ENCODE measurements around the gene FOXP3.

FOXP3 gene

DNA sequence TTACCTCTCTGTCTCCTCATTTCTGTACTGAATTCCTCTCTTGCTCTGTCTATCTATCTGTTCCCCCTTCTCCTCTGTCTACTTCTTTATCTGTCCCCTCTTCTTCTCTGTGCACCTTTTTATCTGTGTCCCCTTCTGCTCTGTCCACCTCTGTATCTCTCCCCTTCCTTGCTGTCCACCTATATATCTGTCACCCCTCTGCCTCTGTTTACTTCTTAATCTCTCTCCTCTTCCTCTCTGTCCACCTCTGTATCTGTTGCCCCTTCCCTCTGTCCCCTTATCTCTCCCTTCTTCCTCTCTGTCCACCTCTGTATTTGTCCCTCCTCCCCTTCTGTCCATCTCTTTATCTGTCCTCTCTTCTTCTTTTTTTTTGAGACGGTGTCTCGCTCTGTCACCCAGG is 20.3 kb downstream of the FOXP3 start:
- no peak overlapping the region for H3K4me3 ChIP-seq (ENCODE audit: low read depth, low read length)
- no peak for DNase-seq (ENCODE audit: low read depth)

DNA sequence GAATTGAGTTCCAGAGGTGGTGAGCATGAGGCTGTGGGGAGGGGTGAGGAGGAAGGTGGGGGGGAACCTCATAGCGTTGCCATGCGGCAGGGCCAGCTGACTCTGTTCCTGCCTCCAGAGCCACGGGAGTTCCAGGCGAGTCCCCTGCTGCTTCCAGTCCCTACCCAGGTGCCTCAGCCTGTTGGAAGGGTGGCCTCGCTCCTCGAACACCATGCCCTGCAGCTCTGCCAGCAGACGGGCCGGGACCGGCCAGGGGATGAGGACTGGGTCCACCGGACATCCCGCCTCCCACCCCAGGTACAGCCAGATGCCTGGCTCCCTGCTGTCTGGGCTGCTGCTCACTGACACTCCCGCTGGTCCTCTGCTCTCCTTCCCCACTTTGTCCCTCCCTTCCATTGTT is 21.3 kb downstream of the FOXP3 start:
- DNase-seq (ENCODE audit: low read depth): no peak
- H3K4me3 ChIP-seq (ENCODE audit: low read depth, low read length): no peak overlapping the region
- TF ChIP-seq, protein P1, sequence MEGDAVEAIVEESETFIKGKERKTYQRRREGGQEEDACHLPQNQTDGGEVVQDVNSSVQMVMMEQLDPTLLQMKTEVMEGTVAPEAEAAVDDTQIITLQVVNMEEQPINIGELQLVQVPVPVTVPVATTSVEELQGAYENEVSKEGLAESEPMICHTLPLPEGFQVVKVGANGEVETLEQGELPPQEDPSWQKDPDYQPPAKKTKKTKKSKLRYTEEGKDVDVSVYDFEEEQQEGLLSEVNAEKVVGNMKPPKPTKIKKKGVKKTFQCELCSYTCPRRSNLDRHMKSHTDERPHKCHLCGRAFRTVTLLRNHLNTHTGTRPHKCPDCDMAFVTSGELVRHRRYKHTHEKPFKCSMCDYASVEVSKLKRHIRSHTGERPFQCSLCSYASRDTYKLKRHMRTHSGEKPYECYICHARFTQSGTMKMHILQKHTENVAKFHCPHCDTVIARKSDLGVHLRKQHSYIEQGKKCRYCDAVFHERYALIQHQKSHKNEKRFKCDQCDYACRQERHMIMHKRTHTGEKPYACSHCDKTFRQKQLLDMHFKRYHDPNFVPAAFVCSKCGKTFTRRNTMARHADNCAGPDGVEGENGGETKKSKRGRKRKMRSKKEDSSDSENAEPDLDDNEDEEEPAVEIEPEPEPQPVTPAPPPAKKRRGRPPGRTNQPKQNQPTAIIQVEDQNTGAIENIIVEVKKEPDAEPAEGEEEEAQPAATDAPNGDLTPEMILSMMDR (IDR thresholded peaks at IDR 0.05; ENCODE audit: control insufficient read depth, extremely low read depth, insufficient read depth): no peak

More for the DNA sequence above, 20.3 kb downstream of the FOXP3 start:
- TF ChIP-seq, protein P1 (IDR thresholded peaks at IDR 0.05; ENCODE audit: control insufficient read depth, extremely low read depth, insufficient read depth): no peak

DNA sequence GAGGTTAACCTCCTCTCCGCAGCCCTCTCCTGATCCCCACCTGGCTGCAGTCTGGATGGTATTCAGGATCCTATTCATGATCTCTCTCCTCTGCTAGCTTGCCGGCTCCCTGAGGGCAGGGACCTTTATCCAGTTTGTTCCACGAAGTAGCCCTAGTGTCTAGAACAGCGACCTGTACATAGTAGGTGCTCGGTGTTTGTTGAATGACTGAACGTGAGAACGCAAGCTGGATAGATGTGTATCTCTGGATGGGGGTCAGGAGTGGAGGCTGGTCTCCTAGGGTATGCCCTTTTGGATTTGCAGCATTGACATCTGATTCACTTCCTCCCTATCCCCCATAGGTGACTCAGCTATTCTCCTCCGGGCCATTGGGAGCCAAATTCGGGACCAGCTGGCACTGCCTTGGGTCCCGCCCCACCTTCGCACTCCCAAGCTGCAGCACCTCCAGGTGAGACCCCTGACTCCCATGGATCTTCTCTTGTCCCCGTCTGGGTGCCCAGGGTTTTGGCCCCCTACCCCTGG is 21.9 kb downstream of the FOXP3 start:
- TF ChIP-seq, protein P1 (IDR thresholded peaks at IDR 0.05; ENCODE audit: control insufficient read depth, extremely low read depth, insufficient read depth): no peak
- no peak overlapping the region for H3K4me3 ChIP-seq (ENCODE audit: low read depth, low read length)
- DNase-seq (ENCODE audit: low read depth): no peak

DNA sequence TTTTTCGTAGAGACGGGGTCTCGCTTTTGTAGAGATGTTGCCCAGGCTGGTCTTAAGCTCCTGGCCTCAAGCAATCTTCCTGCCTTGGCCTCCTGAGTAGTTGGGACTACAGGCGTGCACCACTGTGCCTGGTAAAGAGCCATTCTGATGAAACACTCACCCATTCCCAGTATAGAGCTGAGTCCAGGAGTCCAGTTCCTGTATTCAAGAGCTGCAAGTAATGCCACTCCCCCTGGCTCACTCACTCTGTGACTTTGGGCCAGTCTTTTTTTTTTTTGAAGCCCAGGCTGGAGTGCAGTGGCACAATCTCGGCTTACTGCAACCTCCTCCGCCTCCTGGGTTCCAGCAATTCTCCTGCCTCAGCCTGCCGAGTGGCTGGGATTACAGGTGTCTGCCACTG is 25.8 kb downstream of the FOXP3 start:
- no peak for DNase-seq (ENCODE audit: low read depth)
- TF ChIP-seq, protein P1 (IDR thresholded peaks at IDR 0.05; ENCODE audit: control insufficient read depth, extremely low read depth, insufficient read depth): no peak
- no peak overlapping the region for H3K4me3 ChIP-seq (ENCODE audit: low read depth, low read length)

DNA sequence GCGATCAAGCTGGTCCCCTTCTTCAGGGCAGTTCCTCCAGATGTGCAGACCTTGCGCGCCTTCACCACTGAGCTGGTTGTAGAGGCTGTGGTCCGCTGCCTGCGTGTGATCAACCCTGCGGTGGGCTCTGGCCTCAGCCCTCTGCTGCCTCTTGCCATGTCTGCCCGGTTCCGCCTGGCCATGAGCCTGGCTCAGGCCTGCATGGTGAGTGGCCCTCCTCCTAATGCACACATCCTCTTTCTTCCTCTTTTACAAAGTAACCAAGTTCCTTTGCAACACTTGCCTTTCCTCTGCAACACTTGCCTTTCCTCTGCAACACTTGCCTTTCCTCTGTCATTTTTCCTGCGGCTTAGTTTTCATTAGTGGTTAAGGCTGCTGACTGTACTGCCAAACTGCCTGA is 27.4 kb downstream of the FOXP3 start:
- TF ChIP-seq, protein P1 (IDR thresholded peaks at IDR 0.05; ENCODE audit: control insufficient read depth, extremely low read depth, insufficient read depth): no peak
- H3K4me3 ChIP-seq (ENCODE audit: low read depth, low read length): no peak overlapping the region
- DNase-seq (ENCODE audit: low read depth): no peak

DNA sequence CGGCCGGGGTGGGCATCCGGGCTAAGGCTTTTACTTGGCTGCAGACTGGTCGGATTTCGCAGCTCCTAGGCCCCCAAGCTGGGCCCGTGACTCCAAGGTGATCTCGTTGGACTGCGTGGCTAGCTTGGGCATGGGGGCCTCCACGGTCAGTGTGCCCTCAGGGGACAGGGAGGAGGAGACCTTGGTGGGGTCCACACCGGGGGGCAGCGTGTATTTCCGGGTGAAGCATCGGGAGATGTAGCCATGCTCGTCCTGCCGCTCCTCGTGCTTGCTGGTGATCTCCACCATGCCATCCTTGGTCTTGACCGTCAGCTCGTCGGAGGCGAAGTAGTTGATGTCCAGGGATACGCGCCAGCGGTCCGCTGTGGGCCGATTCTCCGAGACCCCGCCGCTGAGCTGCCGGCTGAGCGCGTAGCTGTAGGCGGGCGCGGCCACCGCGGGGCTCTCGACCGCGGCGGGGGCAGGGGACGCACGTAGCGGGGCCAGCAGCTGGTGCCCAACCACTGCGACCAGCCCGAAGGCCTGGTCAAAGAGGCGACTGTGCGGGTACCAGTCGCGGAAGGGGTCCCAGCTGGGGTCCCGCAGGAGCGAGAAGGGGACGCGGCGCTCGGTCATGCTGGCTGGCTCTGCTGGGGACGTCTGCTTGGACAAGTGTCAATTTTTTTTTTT is 30.5 kb downstream of the FOXP3 start:
- TF ChIP-seq, protein P1 (IDR thresholded peaks at IDR 0.05; ENCODE audit: control insufficient read depth, extremely low read depth, insufficient read depth): no peak
- H3K4me3 ChIP-seq (ENCODE audit: low read depth, low read length): no peak overlapping the region
- DNase-seq (ENCODE audit: low read depth): no peak

DNA sequence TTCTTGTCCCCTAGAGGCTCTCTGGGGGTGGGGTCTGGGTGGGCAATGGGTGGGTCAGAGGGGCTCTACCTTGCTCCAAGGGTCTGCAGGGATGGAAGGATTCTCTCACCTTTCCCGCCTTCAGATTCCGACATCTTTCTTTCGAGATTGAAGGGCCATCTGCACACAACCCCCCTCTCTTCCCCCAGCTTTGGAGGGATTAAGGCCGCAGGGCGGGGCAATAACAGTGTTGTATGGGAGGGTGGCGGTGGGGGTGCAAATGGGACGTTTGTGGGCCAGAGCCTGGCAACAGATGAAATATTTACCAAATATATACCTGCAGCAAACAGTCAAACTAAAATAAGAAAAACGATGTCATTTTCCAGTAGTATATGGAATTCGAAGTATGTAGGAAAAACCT is 31.3 kb downstream of the FOXP3 start, which contains the start of gene CACNA1F:
Gene CACNA1F, minus strand, starts transcription at position 165 of the 400 bp plus-strand sequence. Its CDS starts 31 bp downstream, at position 134.
- DNase-seq (ENCODE audit: low read depth): no peak
- H3K4me3 ChIP-seq (ENCODE audit: low read depth, low read length): no peak within 1 kb of the TSS
- TF ChIP-seq, protein P1 (IDR thresholded peaks at IDR 0.05; ENCODE audit: control insufficient read depth, extremely low read depth, insufficient read depth): no peak
